Measurements from ENCODE around the gene ZNF629. TPM values are rescaled to one million over a fixed set of nuclear protein-coding genes. Genes with fewer than 3 reads are reported as not detected.

ZNF629 gene
- total RNA-seq, 1 experiment from 2014 or later = 5.0 TPM

GRCh38 chr16:30786115-30786935 is 680 bp downstream of the ZNF629 start:
- DNase-seq (ENCODE audit: low read depth) = peak; percentile 53

GRCh38 chr16:30785126-30786106 is 1.6 kb downstream of the ZNF629 start:
- DNase-seq (ENCODE audit: low read depth) = no peak

- no peak for DNase-seq (ENCODE audit: low read depth)
These were observed 2.8 kb downstream of the ZNF629 start for GRCh38 chr16:30784215-30784614.

GRCh38 chr16:30783280-30784109 is 3.5 kb downstream of the ZNF629 start:
- DNase-seq (ENCODE audit: low read depth) = no peak

- DNase-seq (ENCODE audit: low read depth) = no peak
These were observed 4.3 kb downstream of the ZNF629 start for GRCh38 chr16:30782486-30783279.

GRCh38 chr16:30780549-30780948 is 6.5 kb downstream of the ZNF629 start:
- DNase-seq (ENCODE audit: low read depth) = no peak

GRCh38 chr16:30780021-30780420 is 7.0 kb downstream of the ZNF629 start:
- DNase-seq (ENCODE audit: low read depth) = no peak

GRCh38 chr16:30779596-30779995 is 7.4 kb downstream of the ZNF629 start:
- no peak for DNase-seq (ENCODE audit: low read depth)

- no peak for DNase-seq (ENCODE audit: low read depth)
These were observed 8.3 kb downstream of the ZNF629 start for GRCh38 chr16:30778549-30779244.

GRCh38 chr16:30777591-30778297 is 9.3 kb downstream of the ZNF629 start:
- DNase-seq (ENCODE audit: low read depth) = peak; percentile 39

GRCh38 chr16:30775392-30776188 is 11.4 kb downstream of the ZNF629 start:
- peak; percentile 83 for DNase-seq (ENCODE audit: low read depth)

GRCh38 chr16:30775131-30775391 is 11.9 kb downstream of the ZNF629 start:
- no peak for DNase-seq (ENCODE audit: low read depth)

GRCh38 chr16:30774367-30775130 is 12.5 kb downstream of the ZNF629 start:
- no peak for DNase-seq (ENCODE audit: low read depth)

GRCh38 chr16:30773826-30774225 is 13.2 kb downstream of the ZNF629 start:
- no peak for DNase-seq (ENCODE audit: low read depth)

- no peak for DNase-seq (ENCODE audit: low read depth)
These were observed 15.3 kb downstream of the ZNF629 start for GRCh38 chr16:30771726-30772125.

GRCh38 chr16:30769379-30770089 is 17.5 kb downstream of the ZNF629 start:
- no peak for DNase-seq (ENCODE audit: low read depth)

- DNase-seq (ENCODE audit: low read depth) = no peak
These were observed 18.3 kb downstream of the ZNF629 start for GRCh38 chr16:30768583-30769181.
